Stimulated activated naive CD4-positive, alpha-beta T cell treated with Interleukin-2 at 50 U/mL for 16 hours (primary cell): Measurements from ENCODE around the gene TSEN34.
"Not testable (repeated sequence)": the region's sequence is repeated elsewhere in the genome, so short reads cannot be mapped to it uniquely, and the experiment has no call there.

Experiments
- DNase-seq: peaks from one replicate; lab custom pipeline; 2025; lab: John Stamatoyannopoulos, UW

Gene TSEN34

GRCh38 chr19:54160854-54161253 lies 30.3 kb upstream of the TSEN34 start:
- no peak for DNase-seq

DNA sequence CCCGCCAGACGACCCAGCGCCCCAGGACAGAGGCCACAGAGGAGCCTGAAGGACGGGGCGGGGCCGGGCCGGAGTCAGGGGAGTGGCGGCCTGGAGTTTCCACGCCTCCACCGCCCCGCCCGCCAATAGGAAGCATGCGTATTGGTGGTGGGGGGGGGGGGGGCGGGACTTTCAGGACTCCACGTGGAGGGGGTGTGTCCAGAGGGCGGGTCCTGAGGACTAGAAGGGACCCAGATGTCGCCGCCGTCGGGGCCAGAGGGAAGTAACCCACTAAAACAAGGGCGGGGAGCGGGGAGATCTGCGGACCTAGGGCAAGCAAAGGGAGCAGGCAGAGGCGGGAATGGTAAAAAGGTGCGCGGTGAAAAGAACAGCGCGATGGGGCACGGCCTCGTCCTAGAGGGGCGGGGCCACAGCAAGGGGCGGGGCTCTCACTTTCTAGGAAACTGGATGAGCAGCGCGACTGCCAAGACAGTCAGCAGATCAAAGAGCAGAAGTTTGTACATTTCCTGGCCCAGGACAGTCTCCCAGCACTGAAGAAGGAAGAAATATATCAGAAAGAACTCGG lies 28.8 kb upstream of the TSEN34 start:
- peak; percentile 82 for DNase-seq

DNA sequence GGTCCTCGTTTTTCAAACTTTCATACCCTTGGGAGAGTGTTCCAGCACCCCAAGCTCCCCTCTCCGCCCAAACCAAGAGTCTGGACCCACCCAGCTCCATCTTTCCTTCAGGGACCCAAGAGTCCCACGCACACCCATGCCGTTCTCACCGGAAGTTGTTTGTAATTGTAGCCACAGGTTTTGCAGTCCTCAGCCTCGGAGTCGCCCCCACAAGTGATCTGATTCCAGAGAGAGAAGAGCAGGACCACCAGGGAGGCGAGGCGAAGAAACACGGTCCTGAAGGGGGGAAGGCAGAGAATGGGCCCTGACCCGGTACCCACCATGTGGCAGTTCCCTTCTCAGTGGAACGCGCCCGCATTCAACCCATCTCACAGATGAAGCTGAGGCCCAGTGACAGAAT lies 28.2 kb upstream of the TSEN34 start:
- no peak for DNase-seq

GRCh38 chr19:54164369-54165068 lies 26.6 kb upstream of the TSEN34 start:
- DNase-seq = peak; percentile 61

DNA sequence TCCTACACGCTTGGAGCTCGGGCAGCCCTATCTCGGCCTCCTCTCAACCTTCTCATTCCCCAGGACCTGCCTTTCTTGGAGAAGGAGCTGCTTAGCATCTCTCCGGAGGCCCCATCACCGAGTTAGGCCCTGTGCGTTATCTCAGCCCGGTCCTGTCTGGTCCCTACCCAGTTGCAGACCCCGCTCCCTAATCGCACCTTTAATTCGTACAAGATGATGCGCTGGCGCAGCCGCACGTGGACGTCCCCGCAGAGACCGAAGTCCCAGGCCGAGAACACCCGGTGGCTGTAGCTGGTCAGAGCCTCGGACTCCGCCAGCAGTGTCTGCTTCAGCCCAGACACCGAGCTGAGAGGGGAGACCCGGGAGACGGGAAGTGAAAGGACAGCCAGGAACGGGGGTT lies 25.9 kb upstream of the TSEN34 start:
- DNase-seq = no peak

DNA sequence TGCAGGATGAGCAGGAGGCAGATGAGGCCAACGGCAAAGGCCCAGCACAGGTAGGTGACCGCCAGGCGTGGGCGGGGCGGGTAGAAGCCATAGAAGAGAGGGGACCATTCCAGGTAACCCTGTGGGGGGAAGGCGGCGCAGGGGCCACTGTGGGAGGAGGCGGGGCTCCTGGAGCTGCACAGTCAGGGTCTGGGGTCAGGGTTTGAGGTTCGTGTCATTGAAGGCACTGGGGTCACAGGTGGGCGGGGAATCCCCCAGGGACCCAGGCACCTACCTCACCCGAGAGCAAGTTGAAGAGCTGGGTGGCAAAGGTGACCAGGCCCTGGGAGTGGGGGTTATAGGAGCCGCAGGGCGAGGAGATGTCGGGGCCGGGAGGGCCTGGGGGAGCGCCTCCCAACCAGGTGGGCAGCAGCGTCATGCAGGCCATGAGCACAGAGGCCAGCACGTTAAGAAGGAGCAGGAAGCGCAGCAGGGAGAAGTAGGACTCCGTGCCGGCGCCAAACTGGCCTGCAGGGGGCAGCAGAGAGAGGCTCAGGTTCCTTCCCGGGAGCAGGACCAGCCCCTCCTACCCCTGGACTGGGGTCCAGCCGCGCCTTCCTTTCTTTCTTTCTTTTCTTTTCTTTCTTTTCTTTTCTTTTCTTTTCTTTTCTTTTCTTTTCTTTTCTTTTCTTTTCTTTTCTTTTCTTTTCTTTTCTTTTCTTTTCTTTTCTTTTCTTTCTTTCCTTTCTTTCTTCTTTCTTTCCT lies 22.8 kb upstream of the TSEN34 start:
- DNase-seq = peak; percentile 84

DNA sequence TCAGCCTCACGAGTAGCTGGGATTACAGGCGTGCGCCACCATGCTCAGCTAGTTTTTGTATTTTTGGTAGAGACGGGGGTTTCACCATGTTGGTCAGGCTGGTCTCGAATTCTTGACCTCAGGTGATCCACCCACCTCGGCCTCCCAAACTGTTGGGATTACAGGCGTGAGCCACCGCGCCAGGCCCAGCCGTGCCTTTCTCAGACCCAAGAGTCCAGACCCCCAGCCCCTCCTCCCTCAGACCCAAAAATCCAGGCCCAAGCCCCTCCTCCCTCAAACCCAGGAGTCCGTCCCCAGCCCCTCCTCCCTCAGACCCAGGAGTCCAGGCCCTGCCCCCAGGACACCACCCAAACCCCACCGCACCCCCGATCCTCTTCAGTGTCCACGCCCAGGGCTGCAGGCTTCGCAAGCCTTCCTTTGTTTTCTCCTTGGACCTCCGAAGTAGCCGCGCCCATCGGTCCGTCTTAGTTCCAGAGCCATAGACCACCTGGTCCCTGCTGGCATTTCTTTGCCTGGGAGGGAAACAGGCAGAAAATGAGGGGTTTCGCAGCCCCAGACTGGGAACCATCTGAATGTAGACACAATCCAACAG lies 21.9 kb upstream of the TSEN34 start:
- no peak for DNase-seq

- not testable (repeated sequence) for DNase-seq
These were observed 19.2 kb upstream of the TSEN34 start for GRCh38 chr19:54171736-54172431.

GRCh38 chr19:54172471-54173358 lies 18.4 kb upstream of the TSEN34 start, which contains the start of gene TMC4:
Gene TMC4, minus strand, starts transcription at chr19:54173160. Its CDS starts 43 bp downstream, at chr19:54173117.
- DNase-seq = no peak

DNA sequence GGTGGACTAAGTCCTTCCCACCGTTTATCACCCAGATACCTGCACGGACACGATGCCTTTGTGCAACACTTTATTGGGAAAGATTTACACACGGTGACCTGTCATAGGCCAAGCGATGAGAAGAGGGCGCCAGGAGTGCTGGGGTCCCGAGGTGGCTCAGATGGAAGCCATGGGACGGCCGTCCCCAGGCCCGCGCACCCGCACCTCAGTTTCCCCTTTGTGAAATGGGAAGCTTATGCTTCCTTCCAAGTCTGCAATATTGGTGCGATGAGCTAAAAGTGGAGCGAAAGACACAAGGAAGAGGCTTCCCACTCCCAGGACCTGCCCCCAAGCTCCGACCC lies 17.8 kb upstream of the TSEN34 start:
- no peak for DNase-seq

DNA sequence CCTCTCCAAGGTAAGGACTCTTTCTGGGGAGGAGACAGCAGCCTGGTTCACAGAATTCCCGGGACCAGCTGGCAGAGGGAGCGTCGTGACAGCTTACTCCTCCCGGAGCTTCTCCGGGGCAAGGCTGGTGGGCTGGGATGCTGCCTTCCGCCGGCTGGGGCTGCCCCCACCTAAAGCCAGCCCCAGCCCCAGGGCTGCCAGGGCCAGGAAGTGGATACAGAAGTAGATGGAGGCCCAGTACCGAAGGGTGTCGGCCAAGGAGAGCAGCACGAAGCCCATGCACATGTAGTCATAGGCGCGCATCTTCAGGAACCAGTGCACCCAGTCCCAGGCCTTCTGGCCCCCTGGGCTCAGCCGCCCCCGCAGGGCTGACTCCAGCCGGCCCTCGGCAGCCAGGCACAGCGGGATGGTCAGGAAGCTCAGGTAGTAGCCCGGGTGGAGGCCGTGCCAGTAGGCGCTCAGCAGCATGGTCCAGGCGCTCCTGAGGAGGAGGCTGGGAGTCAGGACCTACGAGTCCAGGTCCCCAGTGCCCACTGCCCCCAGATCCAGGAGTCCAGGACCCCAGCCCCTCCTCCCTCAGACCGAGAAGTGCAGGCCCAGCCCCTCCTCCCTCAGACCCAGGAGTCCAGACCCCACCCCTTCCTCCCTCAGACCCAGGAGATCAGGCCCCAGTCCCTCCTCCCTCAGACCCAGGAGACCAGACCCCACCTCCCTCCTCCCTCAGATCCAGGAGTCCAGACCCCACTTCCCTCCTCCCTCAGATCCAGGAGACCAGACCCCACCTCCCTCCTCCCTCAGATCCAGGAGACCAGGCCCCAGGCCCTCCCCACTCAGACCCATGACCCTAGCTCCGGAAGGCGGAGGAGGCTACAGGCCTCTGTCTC lies 16.9 kb upstream of the TSEN34 start:
- no peak for DNase-seq

- DNase-seq = no peak
These were observed 12.4 kb upstream of the TSEN34 start for GRCh38 chr19:54178581-54179261.

- no peak for DNase-seq
These were observed 11.8 kb upstream of the TSEN34 start for GRCh38 chr19:54179262-54179852.

DNA sequence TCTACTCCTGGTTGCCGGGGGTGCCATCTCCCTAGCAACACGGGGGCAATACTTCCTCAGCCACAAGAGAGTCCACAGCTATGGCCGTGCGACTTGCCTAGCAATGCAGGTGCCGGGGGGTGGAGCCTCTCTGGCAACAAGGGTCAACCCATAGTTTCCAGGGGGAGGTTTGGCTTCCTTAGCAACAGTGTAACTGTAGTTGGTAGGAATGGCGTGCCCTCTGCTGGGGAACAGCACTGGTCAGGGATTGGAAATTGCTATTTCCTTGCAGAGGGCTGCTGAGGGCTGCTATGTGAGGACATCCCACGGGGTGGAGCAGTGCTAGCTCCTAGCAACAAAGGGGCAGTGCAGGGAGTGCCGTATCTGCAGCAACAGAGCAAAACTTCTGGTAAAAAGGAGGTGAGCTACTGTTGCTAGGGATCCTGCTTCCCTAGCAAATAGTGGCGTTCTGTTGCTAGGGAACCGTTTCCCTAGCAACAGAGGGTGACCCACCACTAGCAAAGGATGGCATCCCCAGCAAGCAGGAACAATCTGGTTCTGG lies 11.1 kb upstream of the TSEN34 start:
- no peak for DNase-seq

- no peak for DNase-seq
These were observed 10.4 kb upstream of the TSEN34 start for GRCh38 chr19:54180691-54181091.

- DNase-seq = not testable (repeated sequence)
These were observed 9.2 kb upstream of the TSEN34 start for GRCh38 chr19:54181894-54182293.

DNA sequence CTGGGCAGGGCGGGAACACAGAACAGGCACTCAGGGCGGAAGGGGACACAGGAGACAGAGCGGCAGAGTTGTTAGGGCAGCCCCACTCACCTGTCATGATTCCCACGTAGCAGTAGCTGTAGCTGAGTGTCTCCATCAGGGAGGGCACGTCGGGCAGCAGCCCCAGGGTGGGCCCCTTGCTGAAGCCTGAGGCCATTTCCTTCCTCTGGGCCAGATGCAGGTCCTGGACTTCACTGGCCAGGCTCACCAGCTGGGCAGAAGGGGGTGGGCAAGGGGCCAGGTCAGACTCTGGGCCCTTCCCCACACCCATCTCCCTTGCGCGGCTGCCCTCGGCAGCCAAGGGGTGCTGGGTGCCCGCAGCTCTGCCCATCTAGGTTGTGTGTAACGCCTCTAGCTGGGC lies 7.7 kb upstream of the TSEN34 start:
- no peak for DNase-seq

- DNase-seq = no peak
These were observed 4.8 kb upstream of the TSEN34 start for GRCh38 chr19:54186351-54186750.

DNA sequence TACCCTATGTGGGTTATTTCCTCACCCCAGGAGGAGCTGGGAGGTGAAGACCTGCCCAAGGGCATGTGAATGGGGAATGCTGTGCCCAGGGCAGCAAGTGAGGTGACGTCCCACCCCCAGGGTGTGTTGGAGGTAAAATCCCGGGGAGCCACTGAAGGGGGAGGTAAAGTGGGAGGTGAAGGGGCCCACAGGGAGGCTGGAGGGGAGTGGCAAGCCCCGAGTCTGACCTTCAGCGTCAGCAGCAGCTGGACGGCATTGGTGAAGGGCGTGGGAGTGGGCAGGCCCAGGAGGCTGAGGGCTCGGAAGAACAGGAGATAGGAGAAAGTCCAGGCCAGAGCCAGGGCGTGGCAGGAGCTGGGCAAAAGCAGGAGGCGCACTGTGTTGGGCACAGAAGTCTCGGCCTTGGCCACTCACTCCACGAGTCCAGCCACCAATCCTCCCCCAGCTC lies 4.2 kb upstream of the TSEN34 start:
- no peak for DNase-seq
